GM18508 (cell line): ENCODE data around the gene ENSA.
"Not testable (repeated sequence)": the region's sequence is repeated elsewhere in the genome, so short reads cannot be mapped to it uniquely, and the experiment has no call there.

Source experiments
- ATAC-seq: cut with Tn5 transposase; IDR thresholded peaks from one replicate; pipeline ENCODE4 v1.9.1; 2021; ENCODE audit warnings: moderate number of reproducible peaks; ENCODE audit not compliant: insufficient read depth, unreplicated experiment

ENSA gene, protein sequence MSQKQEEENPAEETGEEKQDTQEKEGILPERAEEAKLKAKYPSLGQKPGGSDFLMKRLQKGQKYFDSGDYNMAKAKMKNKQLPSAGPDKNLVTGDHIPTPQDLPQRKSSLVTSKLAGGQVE

DNA sequence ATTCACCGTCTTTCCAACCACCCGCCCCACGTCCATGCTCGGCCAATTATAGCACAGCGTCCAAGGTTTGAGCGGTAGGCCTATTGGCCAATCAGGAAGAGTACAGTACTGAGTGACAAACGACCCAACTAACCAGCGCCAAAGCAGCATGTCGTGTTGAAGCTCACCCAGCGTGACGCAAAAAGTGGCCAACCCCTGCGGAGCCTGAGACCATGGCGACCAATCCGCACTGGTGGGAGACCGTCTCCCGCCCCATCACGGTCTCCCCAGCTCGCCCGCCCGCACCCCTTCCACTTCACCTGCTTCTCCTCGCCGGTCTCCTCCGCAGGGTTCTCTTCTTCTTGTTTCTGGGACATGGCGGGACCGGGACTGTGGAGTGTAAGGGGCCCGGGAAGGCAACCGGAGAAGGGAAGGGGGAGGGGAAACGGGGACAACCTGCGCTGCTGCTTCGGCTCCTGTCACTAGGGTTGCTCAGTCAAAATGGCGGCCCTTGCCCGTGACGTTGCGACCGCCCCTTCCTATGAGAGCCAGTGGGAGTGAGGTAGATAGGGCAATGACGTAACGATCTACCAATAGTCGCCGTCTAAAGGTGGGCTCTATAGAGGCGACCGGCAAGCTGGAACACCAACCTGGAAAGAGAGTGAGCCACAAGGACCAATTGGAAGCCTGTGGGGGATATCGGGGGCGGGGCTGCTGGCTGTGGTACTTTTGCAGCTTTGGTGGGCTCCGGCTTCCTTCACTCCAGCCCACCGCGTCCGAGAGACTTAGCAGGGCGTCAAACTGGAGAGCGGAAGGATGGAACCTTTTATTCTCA lies at the start of gene ENSA:
TSS of gene ENSA (minus strand) at position 498 of the 814 bp plus-strand sequence. CDS start at position 356, 142 bp downstream.
- ATAC-seq = peak; percentile 74

DNA sequence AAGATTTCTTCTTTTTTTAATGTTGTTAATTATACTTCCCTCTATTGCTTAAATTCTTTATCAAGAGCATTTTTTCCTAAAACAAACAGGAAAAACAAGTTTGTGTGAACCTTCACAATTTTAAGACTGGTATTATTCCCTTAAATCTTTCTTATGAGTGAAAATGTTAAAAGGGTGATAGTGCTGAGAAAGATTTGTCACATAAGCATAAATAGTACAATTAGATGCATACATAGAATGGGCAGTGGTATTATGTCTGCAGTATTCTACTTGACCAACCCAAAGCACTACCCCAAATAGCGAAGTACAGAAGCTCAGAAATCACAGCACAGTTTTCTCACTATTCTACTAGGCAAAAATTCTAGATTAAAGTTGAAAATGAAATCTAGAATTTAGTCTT lies 49.6 kb upstream of the ENSA start:
- no peak for ATAC-seq

DNA sequence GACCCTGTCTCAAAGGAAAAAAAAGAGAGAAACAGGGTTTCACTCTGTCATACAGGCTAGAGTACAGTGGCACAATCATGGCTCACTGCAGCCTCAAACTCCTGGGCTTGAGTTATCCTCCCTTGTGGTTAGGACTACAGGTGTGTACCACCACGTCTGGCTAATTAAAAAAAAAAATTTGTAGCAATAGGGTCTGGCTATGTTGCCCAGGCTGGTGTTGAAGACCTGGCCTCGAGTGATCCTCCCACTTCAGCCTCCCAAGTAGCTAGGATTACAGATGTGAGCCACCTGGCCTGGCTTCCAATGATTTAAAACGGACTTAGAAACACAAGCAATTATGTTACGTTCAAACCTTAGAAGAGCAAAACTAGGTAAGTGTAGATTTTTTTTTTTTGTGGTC lies 45.5 kb upstream of the ENSA start:
- no peak for ATAC-seq

DNA sequence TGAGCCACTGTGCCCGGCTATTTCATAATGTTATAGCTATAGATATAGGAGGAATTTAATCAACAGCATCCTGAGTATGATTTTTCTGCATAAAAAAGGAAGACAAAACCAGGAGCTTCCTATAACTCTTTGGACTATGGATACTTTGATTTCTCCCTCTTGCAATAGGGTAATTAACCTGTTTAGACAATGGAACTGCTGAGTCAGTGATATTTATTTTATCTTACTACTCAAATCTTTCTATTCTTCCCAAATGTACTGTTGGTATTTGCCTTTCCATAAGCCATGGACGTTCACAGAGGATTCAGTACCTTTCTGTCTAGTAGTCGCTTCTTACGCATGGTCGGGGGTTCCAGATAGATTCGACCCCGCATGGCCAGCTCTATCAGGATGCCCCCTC lies 33.9 kb upstream of the ENSA start:
- no peak for ATAC-seq

DNA sequence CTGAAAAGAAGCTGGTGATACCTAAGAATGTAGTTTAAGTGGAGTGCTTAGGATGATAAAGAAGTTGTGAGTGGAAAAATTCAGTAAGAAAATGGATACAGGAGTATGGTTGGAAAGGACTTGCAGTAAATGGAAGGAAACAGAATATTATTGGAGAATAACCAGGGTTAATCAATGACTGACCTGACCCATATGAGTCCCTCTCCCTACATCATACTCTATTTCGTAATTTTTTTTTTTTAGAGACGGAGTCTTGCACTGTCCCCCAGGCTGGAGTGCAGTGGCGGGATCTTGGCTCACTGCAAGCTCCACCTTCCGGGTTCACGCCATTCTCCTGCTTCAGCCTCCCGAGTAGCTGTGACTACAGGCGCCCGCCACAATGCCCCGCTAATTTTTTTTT lies 33.4 kb upstream of the ENSA start:
- ATAC-seq = no peak

DNA sequence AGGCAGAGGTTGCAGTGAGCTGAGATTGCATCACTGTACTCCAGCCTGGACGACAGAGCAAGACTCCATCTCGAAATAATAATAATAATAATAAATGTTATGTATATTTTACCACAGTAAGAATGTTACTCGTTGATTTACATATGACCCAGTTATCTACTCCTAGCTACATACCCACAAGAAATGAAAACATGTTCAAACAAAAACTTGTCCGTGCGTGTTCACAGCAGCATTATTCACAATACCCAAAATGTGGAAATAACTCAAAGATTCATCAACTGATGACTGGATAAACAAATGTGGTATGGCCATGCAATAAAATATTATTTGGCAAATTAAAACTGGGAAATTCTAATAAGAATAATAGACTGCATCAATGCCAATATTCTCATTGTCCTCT lies 31.7 kb upstream of the ENSA start:
- ATAC-seq = no peak

DNA sequence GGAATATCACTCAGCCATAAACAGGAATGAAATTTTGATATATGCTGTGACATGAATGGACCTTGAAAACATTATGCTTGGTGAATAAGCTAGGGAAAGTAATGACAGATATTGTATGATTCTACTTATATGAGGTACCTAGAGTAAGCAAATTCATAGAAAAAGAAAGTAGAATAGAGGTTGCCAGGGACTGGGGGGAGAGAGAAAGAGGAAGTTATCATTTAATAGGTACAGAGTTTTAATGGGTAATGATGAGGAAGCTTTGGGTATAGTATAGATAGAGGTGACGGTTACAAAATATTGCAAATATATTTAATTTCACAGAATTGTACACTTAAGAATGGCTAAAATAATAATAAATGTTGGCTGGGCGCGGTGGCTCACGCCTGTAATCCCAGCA lies 31.2 kb upstream of the ENSA start:
- no peak for ATAC-seq

DNA sequence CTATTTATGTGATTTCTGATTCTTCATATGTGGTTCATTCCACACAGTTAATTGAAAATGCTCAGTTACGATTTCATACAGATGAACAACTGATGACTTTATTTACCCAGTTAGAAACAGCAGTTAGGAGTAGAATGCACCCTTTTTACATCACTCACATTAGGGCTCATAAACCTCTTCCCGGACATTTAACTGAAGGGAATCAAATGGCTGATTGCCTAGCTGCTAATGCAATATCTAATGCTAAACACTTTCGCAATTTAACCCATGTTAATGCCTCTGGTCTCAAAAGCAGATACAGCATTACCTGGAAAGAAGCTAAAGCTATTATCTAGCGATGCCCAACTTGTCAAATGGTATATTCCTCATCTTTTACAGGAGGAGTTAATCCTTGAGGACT lies 27.7 kb upstream of the ENSA start:
- not testable (repeated sequence) for ATAC-seq

DNA sequence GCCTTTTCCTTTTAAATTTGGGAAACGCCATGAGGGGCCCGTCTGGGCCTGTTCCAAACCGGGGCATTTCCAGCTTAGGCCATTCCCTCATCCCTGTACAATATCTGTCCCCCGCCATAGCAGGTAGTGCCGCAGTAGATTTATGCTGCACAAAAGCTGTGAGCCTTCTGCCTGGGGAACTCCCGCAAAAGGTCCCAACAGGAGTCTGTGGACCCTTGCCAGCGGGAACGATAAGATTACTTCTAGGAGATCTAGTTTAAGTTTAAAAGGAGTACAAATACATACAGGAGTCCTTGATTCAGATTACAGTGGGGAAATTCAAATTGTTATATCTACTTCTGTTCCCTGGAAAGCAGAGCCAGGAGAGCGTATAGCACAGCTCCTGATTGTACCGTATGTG lies 25.2 kb upstream of the ENSA start:
- ATAC-seq = not testable (repeated sequence)

DNA sequence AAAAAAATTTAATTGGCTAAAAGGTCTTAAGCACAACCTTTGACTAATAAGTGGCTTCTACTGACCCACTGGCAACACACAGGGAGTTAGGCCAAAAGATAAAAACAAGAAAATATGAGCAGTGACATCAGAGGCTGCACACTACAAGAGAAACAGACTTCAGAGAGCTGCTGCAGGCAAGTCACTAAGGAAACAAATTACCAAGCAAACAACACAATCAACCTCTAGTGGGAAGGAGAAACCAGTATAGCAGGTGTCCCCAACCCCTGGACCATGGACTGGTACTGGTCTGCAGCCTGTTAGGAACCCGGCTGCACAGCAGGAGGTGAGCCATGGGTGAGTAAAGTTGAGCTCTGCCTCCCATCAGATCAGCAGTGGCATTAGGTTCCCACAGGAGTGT lies 20.8 kb upstream of the ENSA start:
- ATAC-seq = no peak

DNA sequence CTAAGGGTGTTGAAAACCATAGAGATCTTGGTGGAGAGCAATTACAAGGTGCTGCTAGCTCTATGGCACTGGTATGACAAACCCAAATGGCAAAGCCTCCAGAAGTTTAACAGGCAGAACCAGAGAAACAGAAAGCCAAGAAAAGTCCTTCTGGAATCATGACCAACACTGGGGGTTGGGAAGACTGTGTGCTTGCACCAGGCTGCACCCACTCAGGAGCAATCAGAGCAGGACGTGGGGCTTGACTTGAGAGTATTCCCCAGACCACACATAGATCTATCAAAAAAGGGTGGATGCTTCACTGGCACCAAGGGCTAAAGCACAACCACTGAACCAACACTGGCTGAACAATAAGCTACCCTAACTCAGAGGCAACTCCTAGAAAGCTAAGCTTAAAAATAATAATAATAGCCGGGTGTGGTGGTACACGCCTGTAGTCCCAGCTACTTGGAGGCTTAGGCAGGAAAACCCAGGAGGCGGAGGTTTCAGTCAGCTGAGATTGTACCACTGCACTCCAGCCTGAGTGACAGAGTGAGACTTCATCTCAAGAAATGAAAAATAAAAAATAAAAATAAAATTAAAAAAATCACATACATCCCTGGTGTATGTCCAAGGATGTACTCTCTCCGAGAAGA lies 20.1 kb upstream of the ENSA start:
- no peak for ATAC-seq

DNA sequence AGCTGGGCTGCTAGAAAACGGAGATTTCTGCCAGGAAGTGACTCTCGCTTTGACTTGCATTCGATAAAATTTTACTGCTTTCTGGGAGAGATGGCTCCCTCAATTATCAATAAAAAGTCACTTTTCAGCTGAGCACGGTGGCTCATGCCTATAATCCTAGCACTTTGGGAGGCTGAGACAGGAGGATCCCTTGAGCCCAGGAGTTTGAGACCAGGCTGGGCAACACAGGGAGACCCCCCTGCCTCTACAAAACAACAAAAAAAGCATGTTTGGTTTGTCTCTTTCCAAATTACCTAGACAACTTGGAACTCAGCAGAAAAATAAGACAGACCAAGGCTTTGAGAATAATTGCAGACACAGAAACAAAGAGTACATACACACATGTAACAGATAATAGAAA lies 12.9 kb upstream of the ENSA start:
- ATAC-seq = no peak

DNA sequence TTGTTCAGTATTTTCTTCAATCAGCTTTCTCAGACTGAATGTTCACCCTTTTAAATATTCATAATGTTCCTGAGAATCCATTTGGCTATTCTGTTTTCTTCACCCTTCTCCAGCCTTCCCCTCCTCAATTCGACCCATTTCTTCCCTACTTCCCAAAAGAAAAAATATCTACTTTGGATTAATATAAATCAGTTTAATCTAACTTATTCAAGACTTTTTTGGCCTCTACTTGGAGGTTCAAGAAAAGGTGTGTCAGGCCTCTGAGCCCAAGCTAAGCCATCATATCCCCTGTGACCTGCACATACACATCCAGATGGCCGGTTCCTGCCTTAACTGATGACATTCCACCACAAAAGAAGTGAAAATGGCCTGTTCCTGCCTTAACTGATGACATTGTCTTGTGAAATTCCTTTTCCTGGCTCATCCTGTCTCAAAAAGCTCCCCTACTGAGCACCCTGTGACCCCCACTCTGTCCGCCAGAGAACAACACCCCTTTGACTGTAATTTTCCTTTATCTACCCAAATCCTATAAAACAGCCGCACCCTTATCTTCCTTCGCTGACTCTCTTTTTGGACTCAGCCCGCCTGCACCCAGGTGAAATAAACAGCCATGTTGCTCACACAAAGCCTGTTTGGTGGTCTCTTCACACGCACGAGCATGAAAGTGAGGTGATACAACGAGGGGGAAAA lies 11.9 kb upstream of the ENSA start:
- ATAC-seq = not testable (repeated sequence)

DNA sequence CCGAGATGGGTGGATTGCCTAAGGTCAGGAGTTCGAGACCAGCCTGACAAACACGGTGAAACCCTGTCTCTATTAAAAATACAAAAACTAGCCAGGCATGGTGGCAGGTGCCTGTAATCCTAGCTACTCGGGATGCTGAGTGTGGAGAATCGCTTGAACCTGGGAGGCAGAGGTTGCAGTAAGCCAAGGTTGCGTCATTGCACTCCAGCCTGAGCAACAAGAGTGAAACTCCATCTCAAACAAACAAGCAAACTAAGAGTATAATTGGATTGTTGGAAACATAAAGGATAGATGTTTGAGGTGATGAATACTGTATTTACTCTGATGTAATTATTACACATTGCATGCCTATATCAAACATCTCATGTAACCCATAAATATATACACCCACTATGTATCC lies 9.0 kb upstream of the ENSA start:
- not testable (repeated sequence) for ATAC-seq

DNA sequence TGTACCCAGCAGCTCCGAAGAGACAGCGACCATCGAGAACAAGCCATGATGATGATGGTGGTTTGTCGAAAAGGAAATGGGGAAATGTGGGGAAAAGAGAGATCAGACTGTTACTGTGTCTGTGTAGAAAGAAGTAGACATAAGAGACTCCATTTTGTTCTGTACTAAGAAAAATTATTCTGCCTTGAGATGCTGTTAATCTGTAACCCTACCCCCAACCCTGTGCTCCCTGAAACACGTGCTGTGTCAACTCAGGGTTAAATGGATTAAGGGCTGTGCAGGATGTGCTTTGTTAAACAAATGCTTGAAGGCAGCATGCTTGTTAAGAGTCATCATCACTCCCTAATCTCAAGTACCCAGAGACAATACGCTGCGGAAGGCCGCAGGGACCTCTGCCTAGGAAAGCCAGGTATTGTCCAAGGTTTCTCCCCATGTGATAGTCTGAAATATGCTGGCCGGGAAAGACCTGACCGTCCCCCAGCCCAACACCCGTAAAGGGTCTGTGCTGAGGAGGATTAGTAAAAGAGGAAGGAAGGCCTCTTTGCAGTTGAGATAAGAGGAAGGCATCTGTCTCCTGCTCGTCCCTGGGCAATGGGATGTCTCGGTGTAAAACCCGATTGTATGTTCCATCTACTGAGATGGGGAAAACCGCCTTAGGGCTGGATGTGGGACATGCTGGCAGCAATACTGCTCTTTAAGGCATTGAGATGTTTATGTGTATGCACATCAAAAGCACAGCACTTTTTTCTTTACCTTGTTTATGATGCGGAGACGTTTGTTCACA lies 5.6 kb upstream of the ENSA start:
- ATAC-seq = not testable (repeated sequence)

DNA sequence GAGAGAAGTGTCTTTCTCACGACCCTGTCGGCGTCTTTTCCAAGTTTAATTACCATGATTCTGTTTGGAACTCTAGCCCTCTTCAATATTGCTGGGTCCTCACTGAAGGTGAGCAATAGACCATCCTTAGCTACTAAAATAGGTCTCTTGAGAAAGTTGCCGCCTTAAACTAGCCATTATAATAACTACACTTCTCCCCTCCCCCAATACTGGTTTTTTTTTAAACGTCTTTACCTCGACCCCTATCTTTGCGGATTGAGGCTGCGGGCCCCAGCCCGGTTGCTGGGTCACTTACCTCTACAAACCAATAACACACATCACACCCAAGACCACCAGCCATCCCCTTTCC lies 672 bp downstream of the ENSA start:
- no peak for ATAC-seq

DNA sequence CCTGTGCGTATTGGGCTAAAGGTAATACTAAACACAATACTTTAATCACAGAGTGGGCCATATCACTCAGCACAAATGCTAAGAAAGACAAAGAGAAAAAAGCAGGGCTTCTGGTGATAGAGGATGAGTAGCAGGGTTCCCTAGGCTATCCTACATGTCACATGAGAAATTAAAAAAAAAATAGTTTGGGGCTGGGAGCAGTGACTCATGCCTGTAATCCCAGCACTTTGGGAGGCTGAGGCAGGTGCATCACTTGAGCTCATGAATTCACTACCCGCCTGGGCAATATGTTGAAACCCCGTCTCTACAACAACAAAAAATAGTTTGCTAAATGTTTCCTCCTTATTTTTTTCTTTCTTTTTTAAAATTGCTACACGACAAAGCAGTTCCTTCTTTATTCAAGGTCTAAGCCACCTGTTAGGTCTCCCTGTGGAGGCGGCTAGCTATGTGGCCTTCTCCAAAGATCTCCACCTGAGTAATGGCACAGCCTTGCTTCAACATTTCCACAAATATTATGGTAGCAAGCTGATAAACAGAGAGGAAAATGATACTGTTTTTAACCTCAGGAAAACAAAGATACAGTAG lies 1.5 kb downstream of the ENSA start:
- ATAC-seq = no peak

DNA sequence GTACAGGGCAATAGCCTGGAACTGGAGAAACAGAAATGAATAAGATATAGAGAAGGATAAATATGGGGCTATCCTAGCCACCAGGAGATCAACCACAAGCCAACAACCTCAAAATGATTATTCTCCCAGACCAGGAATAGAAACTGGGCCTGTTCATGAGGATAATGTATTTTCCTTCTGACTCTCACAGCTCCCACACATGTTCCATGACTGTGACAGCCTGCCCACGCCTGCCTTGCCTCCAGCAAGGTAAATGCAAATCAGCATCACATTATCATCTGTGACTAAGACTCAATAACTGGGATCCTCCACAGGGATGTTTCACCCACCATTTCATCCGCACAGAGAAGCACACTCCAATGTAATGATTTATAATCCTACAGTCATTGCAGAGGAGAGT lies 3.3 kb downstream of the ENSA start:
- no peak for ATAC-seq

DNA sequence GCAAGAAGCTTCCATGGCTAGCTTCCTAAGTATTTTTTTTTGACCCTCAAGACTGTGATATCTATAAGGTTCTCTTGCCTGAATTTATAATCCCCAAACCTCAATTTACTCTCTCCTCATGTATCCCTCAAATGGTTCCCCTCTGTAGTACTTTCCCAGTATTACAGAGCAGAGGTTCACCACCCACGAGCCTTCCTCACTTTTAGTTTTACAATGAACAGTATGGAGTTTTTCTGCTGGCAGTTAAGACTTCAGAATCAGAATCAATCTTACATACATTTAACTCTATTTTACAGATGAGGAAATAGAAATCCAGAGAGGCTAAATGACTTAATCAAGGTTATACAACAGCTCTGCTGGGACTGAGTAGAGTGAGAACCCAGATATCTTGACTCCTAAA lies 4.9 kb downstream of the ENSA start:
- not testable (repeated sequence) for ATAC-seq

DNA sequence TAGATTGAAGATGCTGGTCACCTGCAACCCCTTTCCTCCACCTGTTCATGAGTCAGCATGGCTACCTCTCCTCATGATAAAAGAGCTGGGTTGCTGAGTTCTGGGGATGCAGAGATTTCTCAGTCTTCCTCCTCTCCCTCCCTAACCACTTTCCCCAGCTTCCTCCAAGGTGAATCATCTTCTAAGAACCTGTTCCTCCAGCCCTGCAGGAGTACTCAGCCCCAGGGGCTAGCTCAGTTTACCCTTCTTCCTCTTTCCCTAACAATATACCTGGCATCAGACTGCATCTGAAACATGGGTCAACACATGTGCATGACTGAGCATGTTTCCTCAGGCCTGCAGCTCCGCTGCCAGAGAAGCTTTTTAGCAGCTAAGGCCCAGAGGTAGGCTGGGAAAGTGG lies 5.3 kb downstream of the ENSA start:
- not testable (repeated sequence) for ATAC-seq
